GM12878 (cell line): ENCODE data around the gene STPG4.

ENCODE experiments used
- CTCF ChIP-seq, 3 experiments: IDR thresholded peaks in 2 of 3; conservative IDR thresholded peaks in 1 of 3; 2 replicates each; pipeline ENCODE4 v1.5.1; 2011; ENCODE audit warnings: low read depth in 3 of 3, low read length in 3 of 3, mild to moderate bottlenecking in 3 of 3, control low read depth in 2 of 3, moderate library complexity in 2 of 3, inconsistent platforms in 1 of 3, mixed read lengths in 1 of 3; ENCODE audit not compliant: control insufficient read depth in 2 of 3, insufficient read depth in 1 of 3; ENCODE audit errors: extremely low read depth in 1 of 3
- DPF2 ChIP-seq: fragments of 450-650 bp; IDR thresholded peaks from 2 replicates; pipeline ENCODE4 v1.6.1; 2017; ENCODE audit warnings: mild to moderate bottlenecking
- GABPA ChIP-seq: IDR thresholded peaks from 2 replicates; pipeline ENCODE4 v1.6.1; 2014; ENCODE audit warnings: antibody characterized with exemption, low read depth, mild to moderate bottlenecking, inconsistent platforms
- HDAC2 ChIP-seq: fragments of 200-600 bp; sonication (generic); IDR thresholded peaks from 2 replicates; pipeline ENCODE4 v1.6.1; 2017
- NFYA ChIP-seq: IDR thresholded peaks from 2 replicates; pipeline ENCODE4 v1.6.1; 2011; ENCODE audit warnings: low read depth, mild to moderate bottlenecking, low read length, improper control_type of control experiment, borderline replicate concordance
- PAX8 ChIP-seq: fragments of 450-650 bp; IDR thresholded peaks from 2 replicates; pipeline ENCODE4 v1.6.1; 2017; ENCODE audit warnings: mild to moderate bottlenecking, moderate library complexity
- POLR2A ChIP-seq: IDR thresholded peaks from 2 replicates; pipeline ENCODE4 v1.6.1; 2011; ENCODE audit warnings: low read depth, mild to moderate bottlenecking, low read length
- REST ChIP-seq: IDR thresholded peaks from 2 replicates; pipeline ENCODE4 v1.6.1; 2012; ENCODE audit warnings: mild to moderate bottlenecking, low read depth, low read length
- RFX5 ChIP-seq: IDR thresholded peaks from 2 replicates; pipeline ENCODE4 v1.6.1; 2011; ENCODE audit warnings: low read depth, low read length, improper control_type of control experiment
- SUPT20H ChIP-seq: IDR thresholded peaks from 2 replicates; pipeline ENCODE4 v1.6.1; 2011; ENCODE audit warnings: low read depth, mild to moderate bottlenecking, low read length, moderate library complexity, borderline replicate concordance; ENCODE audit not compliant: control insufficient read depth
- USF1 ChIP-seq: IDR thresholded peaks from 2 replicates; pipeline ENCODE4 v1.6.1; 2011; ENCODE audit warnings: borderline replicate concordance, low read depth, mild to moderate bottlenecking, moderate library complexity, mixed read lengths, low read length; ENCODE audit not compliant: insufficient read depth; ENCODE audit errors: extremely low read length

GRCh38 chr2:47065771-47066380, 89.2 kb downstream of the STPG4 start:
- no peak for TF ChIP-seq PAX8
- no peak for TF ChIP-seq HDAC2
- TF ChIP-seq REST: no peak
- no peak for TF ChIP-seq SUPT20H
- TF ChIP-seq POLR2A: no peak
- no peak for TF ChIP-seq CTCF (IDR thresholded peaks at IDR 0.05 in 2 of 3, conservative IDR thresholded peaks at IDR 0.05 in 1 of 3; ENCODE audit: control insufficient read depth in 2 of 3, extremely low read depth in 1 of 3, insufficient read depth in 1 of 3, low read depth in 3 of 3, low read length in 3 of 3)
- no peak for TF ChIP-seq RFX5
- TF ChIP-seq USF1: no peak
- no peak for TF ChIP-seq NFYA
- no peak for TF ChIP-seq DPF2
- TF ChIP-seq GABPA: no peak
